MG63 (cell line): ENCODE measurements around the gene DMC1. TPM values are rescaled to one million over a fixed set of nuclear protein-coding genes. Genes with fewer than 3 reads are reported as not detected.
A peak's percentile ranks its signal among the peaks of the same experiment; 100 is the strongest.

ENCODE experiments used
- DNase-seq: peaks from one replicate; pipeline ENCODE4 v3.0.0-alpha.2; 2020
- H3K27me3 ChIP-seq: fragments of 250-450 bp; sonication (Bioruptor Pico); 2 replicates; pipeline ENCODE4 v1.5.1; 2020; ENCODE audit warnings: mild to moderate bottlenecking, moderate library complexity
- H3K36me3 ChIP-seq: fragments of 250-450 bp; sonication (Bioruptor Pico); 2 replicates; pipeline ENCODE4 v1.5.1; 2020; ENCODE audit warnings: mild to moderate bottlenecking, moderate library complexity
- H3K4me3 ChIP-seq: fragments of 250-450 bp; sonication (Bioruptor Pico); 2 replicates; pipeline ENCODE4 v1.5.1; 2020; ENCODE audit warnings: mild to moderate bottlenecking, moderate library complexity
- H3K9me3 ChIP-seq: fragments of 250-450 bp; sonication (Bioruptor Pico); 2 replicates; pipeline ENCODE4 v1.5.1; 2020; ENCODE audit warnings: mild to moderate bottlenecking, moderate library complexity
- total RNA-seq: library from RNA; depleted of rRNA; stranded (reverse); fragments of >200 nt; shearing (Covaris generic); gene quantifications from 2 replicates; pipeline ENCODE4 v1.2.3, GENCODE V29; 2014; ENCODE audit warnings: low replicate concordance

The DMC1 gene
- total RNA-seq, 1 experiment from 2014 or later: 0.26 TPM

DNA sequence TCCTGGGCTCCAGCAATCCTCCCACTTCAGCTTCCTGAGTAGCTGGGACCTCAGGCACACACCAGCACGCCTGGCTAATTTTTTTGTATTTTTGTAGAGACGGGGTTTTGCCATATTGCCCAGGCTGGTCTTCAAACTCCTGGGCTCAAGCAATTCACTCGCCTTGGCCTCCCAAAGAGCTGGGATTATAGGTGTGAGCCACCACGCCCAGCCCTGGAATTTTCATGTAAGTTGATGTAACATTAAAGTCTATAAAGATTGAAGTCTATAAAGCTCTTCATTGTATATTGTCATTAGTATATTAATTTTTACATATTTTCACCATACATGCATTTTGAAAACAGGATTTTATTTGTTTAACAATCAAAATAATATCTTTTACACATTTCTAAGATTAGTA, 51.4 kb downstream of the DMC1 start:
- H3K4me3 ChIP-seq: no peak overlapping the region
- no peak for DNase-seq
- H3K36me3 ChIP-seq: no peaks in the 10 kb centered on the region
- H3K27me3 ChIP-seq: peaks cover 14% of the 10 kb centered on the region
- no peaks in the 10 kb centered on the region for H3K9me3 ChIP-seq

GRCh38 chr22:38513063-38513462, 56.9 kb downstream of the DMC1 start:
- Histone ChIP-seq H3K4me3 (no peak overlapping the region), H3K36me3 (no peaks in the 10 kb centered on the region)

DNA sequence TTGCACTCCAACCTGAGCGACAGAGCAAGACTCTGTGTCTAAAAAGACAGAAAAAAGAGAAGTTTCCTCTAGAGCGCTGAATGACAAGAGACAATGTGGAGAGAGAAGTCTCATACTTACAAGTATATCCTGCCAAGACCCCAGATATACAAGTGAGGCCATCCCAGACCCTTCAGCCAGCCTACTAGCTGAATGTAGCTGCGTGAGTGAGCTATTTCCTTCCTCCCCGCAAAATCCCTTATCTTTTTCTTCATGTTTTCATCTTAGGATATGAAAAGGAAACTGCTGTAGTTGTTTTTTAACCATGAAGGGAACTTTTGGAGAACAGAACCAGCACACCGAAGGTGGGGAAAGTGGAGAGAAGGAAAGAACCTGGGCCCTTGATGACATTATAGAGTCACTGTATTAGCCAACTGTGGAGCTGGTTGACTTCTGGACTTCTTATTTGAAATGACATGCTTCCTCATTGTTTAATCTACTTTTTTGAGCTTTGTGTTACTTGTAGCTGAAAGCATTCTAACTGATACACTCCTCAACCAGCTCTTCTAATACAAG, 59.5 kb downstream of the DMC1 start:
- no peak overlapping the region for H3K4me3 ChIP-seq
- no peak for DNase-seq
- 0 out of 2 replicates have a peak, but pooled peaks cover 3% of the 10 kb centered on the region for H3K36me3 ChIP-seq
- H3K27me3 ChIP-seq: no peaks in the 10 kb centered on the region
- no peaks in the 10 kb centered on the region for H3K9me3 ChIP-seq

More at GRCh38 chr22:38513063-38513462, 56.9 kb downstream of the DMC1 start:
- Histone ChIP-seq H3K27me3 (no peaks in the 10 kb centered on the region), H3K9me3 (no peaks in the 10 kb centered on the region)
- no peak for DNase-seq

GRCh38 chr22:38506118-38506962, 63.6 kb downstream of the DMC1 start, which contains the start of gene DDX17:
Gene DDX17 (minus strand): TSS chr22:38506311.
- no peaks in the 10 kb centered on the region for H3K9me3 ChIP-seq
- DNase-seq: peak; percentile 88
- H3K27me3 ChIP-seq: no peaks in the 10 kb centered on the region
- peak within 1 kb of the TSS; percentile 100 for H3K4me3 ChIP-seq
- peaks cover 44% of the 10 kb centered on the region for H3K36me3 ChIP-seq

GRCh38 chr22:38505541-38506117, 64.4 kb downstream of the DMC1 start:
- peaks cover 49% of the 10 kb centered on the region for H3K36me3 ChIP-seq
- DNase-seq: peak; percentile 73
- H3K9me3 ChIP-seq: no peaks in the 10 kb centered on the region
- H3K27me3 ChIP-seq: no peaks in the 10 kb centered on the region
- peak overlapping the region; percentile 100 for H3K4me3 ChIP-seq

- peak; percentile 55 for DNase-seq
- peaks cover 56% of the 10 kb centered on the region for H3K36me3 ChIP-seq
- no peaks in the 10 kb centered on the region for H3K27me3 ChIP-seq
- no peaks in the 10 kb centered on the region for H3K9me3 ChIP-seq
- H3K4me3 ChIP-seq: peak overlapping the region; percentile 100
Measured at GRCh38 chr22:38504731-38505540, 65.0 kb downstream of the DMC1 start.

GRCh38 chr22:38503021-38503420, 67.0 kb downstream of the DMC1 start:
- H3K36me3 ChIP-seq: peaks cover 75% of the 10 kb centered on the region
- H3K4me3 ChIP-seq: peak overlapping the region; percentile 100
- no peaks in the 10 kb centered on the region for H3K9me3 ChIP-seq
- H3K27me3 ChIP-seq: no peaks in the 10 kb centered on the region
- DNase-seq: no peak

- H3K27me3 ChIP-seq: no peaks in the 10 kb centered on the region
- no peak for DNase-seq
- H3K9me3 ChIP-seq: no peaks in the 10 kb centered on the region
- no peak overlapping the region for H3K4me3 ChIP-seq
- H3K36me3 ChIP-seq: peaks cover 85% of the 10 kb centered on the region
Measured at GRCh38 chr22:38501797-38502672, 67.9 kb downstream of the DMC1 start.

- H3K9me3 ChIP-seq: no peaks in the 10 kb centered on the region
- H3K36me3 ChIP-seq: peaks cover 96% of the 10 kb centered on the region
- DNase-seq: no peak
- H3K27me3 ChIP-seq: no peaks in the 10 kb centered on the region
- no peak overlapping the region for H3K4me3 ChIP-seq
Measured at GRCh38 chr22:38497869-38498268, 72.1 kb downstream of the DMC1 start.

DNA sequence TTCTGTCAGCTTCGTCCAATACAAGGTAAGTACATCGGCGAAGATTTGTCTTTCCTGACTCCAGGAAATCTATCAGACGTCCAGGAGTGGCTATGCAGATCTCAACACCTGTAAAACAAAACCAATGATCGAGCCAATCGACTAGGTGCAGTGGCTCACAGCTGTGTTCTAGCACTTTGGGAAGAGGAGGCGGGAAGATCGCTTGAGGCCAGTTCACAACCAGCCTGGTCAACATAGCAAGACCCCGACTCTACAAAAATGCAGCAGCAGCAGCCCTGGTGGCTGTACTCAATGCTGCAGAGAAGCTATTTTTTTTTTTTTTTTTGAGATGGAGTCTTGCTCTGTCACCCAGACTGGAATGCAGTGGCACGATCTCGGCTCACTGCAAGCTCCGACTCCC, 75.0 kb downstream of the DMC1 start:
- DNase-seq: no peak
- H3K27me3 ChIP-seq: no peaks in the 10 kb centered on the region
- no peaks in the 10 kb centered on the region for H3K9me3 ChIP-seq
- no peak overlapping the region for H3K4me3 ChIP-seq
- H3K36me3 ChIP-seq: peaks cover 98% of the 10 kb centered on the region

DNA sequence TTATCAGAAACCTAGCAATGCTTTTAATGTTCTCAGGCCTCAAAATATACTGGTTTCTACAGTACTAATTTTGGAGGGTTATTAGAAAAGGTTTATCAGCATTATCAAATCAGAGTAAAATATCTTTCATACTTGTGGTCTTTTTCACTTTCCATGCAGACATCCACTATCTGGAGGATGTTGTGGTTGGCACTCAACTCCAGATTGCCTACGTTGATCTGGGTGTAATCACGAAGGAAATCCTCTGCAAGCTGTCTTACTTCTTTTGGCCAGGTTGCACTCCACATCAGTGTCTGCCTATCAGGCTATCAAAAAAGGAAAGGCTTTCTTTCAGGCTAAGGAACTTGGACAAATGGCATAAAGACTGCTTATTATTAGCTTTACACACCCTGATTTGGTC, 75.5 kb downstream of the DMC1 start:
- peaks cover 98% of the 10 kb centered on the region for H3K36me3 ChIP-seq

GRCh38 chr22:38491707-38492348, 78.2 kb downstream of the DMC1 start:
- DNase-seq: no peak
- Histone ChIP-seq H3K4me3 (no peak overlapping the region), H3K9me3 (no peaks in the 10 kb centered on the region), H3K36me3 (peaks cover 98% of the 10 kb centered on the region), H3K27me3 (no peaks in the 10 kb centered on the region)

More for the DNA sequence above, 75.5 kb downstream of the DMC1 start:
- Histone ChIP-seq H3K27me3 (no peaks in the 10 kb centered on the region), H3K9me3 (no peaks in the 10 kb centered on the region), H3K4me3 (no peak overlapping the region)
- no peak for DNase-seq

DNA sequence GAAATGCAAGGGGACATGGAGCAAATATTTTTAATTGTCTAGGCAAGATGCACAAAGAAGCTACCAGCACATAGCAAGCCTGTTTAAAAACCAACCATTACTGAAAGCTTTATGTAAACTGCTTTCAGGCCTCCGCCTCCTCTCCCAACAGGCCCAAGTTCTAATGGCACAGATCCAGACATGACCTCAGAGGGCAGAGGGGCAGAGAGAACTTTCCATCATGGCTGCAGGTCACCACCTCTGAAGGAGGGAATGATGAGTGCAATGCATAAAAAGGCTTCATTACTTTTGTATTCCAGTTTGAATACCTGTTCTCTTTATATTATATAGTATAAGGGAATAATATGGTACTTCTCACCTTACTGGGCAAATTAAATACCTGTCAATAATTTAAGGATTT, 79.1 kb downstream of the DMC1 start:
- peak; percentile 63 for DNase-seq
- peaks cover 98% of the 10 kb centered on the region for H3K36me3 ChIP-seq
- no peak overlapping the region for H3K4me3 ChIP-seq
- H3K9me3 ChIP-seq: no peaks in the 10 kb centered on the region
- no peaks in the 10 kb centered on the region for H3K27me3 ChIP-seq

DNA sequence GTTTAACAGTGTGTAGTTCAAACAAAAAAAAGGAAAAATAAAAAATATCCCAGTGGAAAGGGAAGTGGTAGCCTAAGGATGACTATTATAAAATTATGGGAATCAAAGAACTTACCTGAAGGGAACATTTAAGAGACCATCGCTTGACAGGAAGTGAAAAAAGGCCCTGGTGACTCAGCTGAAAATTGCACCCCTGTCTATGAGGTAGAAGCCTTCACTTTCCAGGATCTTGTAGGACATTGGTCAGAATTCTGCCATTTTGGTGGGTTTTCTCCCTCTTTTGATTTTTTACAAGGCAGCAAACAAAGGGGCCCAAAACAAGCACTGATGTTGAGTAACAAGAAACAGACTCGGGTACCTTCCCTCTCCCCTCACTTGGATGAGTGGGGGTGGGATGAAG, 79.5 kb downstream of the DMC1 start:
- Histone ChIP-seq H3K36me3 (peaks cover 96% of the 10 kb centered on the region), H3K9me3 (no peaks in the 10 kb centered on the region), H3K4me3 (no peak overlapping the region), H3K27me3 (no peaks in the 10 kb centered on the region)
- DNase-seq: no peak

- H3K36me3 ChIP-seq: peaks cover 96% of the 10 kb centered on the region
- no peaks in the 10 kb centered on the region for H3K27me3 ChIP-seq
- no peaks in the 10 kb centered on the region for H3K9me3 ChIP-seq
- DNase-seq: no peak
- no peak overlapping the region for H3K4me3 ChIP-seq
Measured at GRCh38 chr22:38489561-38490145, 80.3 kb downstream of the DMC1 start.
